Measurements from ENCODE around the gene FOXS1. TPM values are rescaled to one million over a fixed set of nuclear protein-coding genes. Genes with fewer than 3 reads are reported as not detected.
A peak's percentile ranks its signal among the peaks of the same experiment; 100 is the strongest.

Gene FOXS1
- total RNA-seq, 1 experiment from 2014 or later: 0.22 TPM

GRCh38 chr20:31819083-31819784, 26.2 kb downstream of the FOXS1 start, which contains the start of gene MYLK2:
MYLK2 (plus strand) TSS chr20:31819356; CDS start chr20:31819581, 225 bp downstream.
- Histone ChIP-seq H2AK5ac (ENCODE audit: insufficient read length, low read length) (no peak within 1 kb of the TSS), H3K56ac (ENCODE audit: insufficient read length, low read depth, low read length) (no peak within 1 kb of the TSS), H3K27ac (ENCODE audit: insufficient read length, low read depth, low read length) (no peak within 1 kb of the TSS), H3K4ac (ENCODE audit: low read depth, low read length) (no peak within 1 kb of the TSS), H4K91ac (ENCODE audit: insufficient read length, low read depth, low read length) (no peak within 1 kb of the TSS), H3K23me2 (ENCODE audit: insufficient read length, low read depth, low read length, poor library complexity, severe bottlenecking) (no peaks in the 10 kb centered on the region), H3K9ac (ENCODE audit: extremely low read depth, insufficient read length, low read length) (no peak within 1 kb of the TSS), H3K79me1 (ENCODE audit: insufficient read depth, low read depth, low read length, poor library complexity, severe bottlenecking) (no peaks in the 10 kb centered on the region), H2BK120ac (ENCODE audit: low read depth, low read length, poor library complexity, severe bottlenecking) (no peak within 1 kb of the TSS), H2BK5ac (ENCODE audit: insufficient read length, low read length) (no peak within 1 kb of the TSS), H2BK12ac (ENCODE audit: insufficient read length, low read depth, low read length) (no peak within 1 kb of the TSS), H3T11ph (ENCODE audit: low read length) (no peak within 1 kb of the TSS), H4K8ac (replicated peaks; ENCODE audit: insufficient read length, low read depth, low read length) (no peak within 1 kb of the TSS), H2BK15ac (ENCODE audit: low read depth, low read length) (no peak within 1 kb of the TSS), H3K27me3 (ENCODE audit: insufficient read depth, low read length) (no peaks in the 10 kb centered on the region), H2AFZ (ENCODE audit: low read length) (no peak within 1 kb of the TSS), H3K79me2 (ENCODE audit: insufficient read depth, low read length) (no peaks in the 10 kb centered on the region), H3K18ac (ENCODE audit: insufficient read length, low read depth, low read length) (no peak within 1 kb of the TSS), H4K5ac (ENCODE audit: insufficient read length, low read depth, low read length) (no peak within 1 kb of the TSS), H3K14ac (ENCODE audit: insufficient read depth, low read length) (no peak within 1 kb of the TSS), H3K4me1 (ENCODE audit: insufficient read depth, low read length) (no peaks in the 10 kb centered on the region), H3K23ac (ENCODE audit: insufficient read length, low read depth, low read length) (no peak within 1 kb of the TSS), H2BK20ac (ENCODE audit: low read depth, low read length, poor library complexity, severe bottlenecking) (no peak within 1 kb of the TSS), H3K4me2 (ENCODE audit: insufficient read depth, insufficient read length, low read length) (no peak within 1 kb of the TSS), H4K20me1 (ENCODE audit: control insufficient read depth, insufficient read depth, insufficient read length) (no peaks in the 10 kb centered on the region), H3K9me3 (ENCODE audit: control insufficient read depth, low read depth, low read length) (no peaks in the 10 kb centered on the region)
- H3K36me3 Mint-ChIP-seq (ENCODE audit: insufficient read depth in 1 of 3, low read depth in 3 of 3): no peaks in the 10 kb centered on the region
- no peak for DNase-seq
- no CpG with 5 or more reads among the region's 16 CpGs for WGBS (ENCODE audit: extremely low coverage, insufficient read length, low lambda C conversion rate)
- TF ChIP-seq CTCF (conservative IDR thresholded peaks at IDR 0.05): no peak
- peaks cover 17 to 37% of the 10 kb centered on the region in 2 experiments for H3K4me1 Mint-ChIP-seq
- peak within 1 kb of the TSS in 2 of 3 experiments; percentile 22 to 81; a peak in 3 of 7 replicates for H3K27ac Mint-ChIP-seq
- H3K4me3 Mint-ChIP-seq: no peak within 1 kb of the TSS
- H3K27me3 Mint-ChIP-seq (ENCODE audit: low read depth): peaks cover 5% of the 10 kb centered on the region
- H3K9me3 Mint-ChIP-seq: no peaks in the 10 kb centered on the region
